ENCODE measurements around the gene ATP10B.

DNA sequence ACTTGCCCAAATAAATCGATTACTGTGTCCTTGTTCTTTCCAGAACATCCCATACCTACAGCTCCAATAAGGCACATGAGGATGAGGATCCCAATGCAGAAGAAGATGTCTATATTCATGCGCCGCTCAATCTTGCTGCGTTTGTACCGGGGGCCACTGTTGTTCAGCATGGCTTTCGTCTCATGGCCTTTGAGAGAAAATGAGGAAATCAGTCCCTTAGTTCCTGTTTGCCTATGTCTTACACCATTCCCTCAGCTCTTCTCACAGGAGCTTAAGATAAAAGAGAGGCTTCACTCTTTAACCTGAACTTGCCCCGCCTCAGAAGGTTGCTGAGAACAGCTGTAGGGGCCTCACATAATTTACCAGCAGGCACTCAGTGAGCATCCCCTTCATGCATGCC, 211.6 kb downstream of the ATP10B start:
- TF ChIP-seq, protein P1, sequence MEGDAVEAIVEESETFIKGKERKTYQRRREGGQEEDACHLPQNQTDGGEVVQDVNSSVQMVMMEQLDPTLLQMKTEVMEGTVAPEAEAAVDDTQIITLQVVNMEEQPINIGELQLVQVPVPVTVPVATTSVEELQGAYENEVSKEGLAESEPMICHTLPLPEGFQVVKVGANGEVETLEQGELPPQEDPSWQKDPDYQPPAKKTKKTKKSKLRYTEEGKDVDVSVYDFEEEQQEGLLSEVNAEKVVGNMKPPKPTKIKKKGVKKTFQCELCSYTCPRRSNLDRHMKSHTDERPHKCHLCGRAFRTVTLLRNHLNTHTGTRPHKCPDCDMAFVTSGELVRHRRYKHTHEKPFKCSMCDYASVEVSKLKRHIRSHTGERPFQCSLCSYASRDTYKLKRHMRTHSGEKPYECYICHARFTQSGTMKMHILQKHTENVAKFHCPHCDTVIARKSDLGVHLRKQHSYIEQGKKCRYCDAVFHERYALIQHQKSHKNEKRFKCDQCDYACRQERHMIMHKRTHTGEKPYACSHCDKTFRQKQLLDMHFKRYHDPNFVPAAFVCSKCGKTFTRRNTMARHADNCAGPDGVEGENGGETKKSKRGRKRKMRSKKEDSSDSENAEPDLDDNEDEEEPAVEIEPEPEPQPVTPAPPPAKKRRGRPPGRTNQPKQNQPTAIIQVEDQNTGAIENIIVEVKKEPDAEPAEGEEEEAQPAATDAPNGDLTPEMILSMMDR (IDR thresholded peaks at IDR 0.05), result no peak
- TF ChIP-seq POLR2A (IDR thresholded peaks at IDR 0.05) (no peak), EP300 (IDR thresholded peaks at IDR 0.05) (no peak), POLR2AphosphoS5 (IDR thresholded peaks at IDR 0.05) (no peak)
